Measurements from ENCODE around the gene TAF4. TPM values are rescaled to one million over a fixed set of nuclear protein-coding genes. Genes with fewer than 3 reads are reported as not detected.
"Not testable (repeated sequence)": the region's sequence is repeated elsewhere in the genome, so short reads cannot be mapped to it uniquely, and the experiment has no call there.

TAF4 gene
- total and polyA plus RNA-seq, 2 donors (not counting 3 experiments of a cell fraction or from before 2014, with no cell fraction given), result 6.1 to 19.5 TPM

DNA sequence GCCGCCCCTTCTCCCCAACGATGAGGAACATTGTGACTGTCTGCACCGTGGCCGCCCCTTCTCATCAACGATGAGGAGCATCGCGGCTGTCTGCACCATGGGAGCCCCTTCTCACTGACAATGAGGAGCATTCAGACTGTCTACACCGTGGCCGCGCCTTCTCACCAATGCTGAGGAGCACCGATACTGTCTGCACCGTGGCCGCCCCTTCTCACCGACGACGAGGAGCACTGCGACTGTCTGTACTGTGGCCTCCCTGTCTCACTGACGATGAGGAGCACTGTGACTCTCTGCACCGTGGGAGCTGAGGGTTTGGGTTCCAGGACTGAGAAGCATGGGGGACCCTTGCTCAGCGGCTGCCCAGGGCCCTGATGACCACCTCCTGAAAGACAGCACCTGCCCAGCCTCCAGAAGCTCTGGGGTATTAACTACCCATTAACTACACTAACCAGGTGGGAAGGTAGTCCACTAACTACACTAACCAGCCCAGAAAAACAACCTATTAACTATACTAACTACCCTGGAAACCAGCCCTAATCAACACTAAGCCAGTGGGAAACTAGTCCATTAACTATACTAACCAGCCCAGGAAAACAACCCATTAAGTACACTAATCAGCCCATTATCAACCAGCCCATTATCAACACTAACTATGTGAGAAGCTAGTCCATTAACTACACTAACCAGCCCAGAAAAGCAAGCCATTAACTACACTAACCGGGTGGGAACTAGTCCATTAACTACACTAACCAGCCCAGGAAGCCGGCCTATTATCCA is 116.9 kb downstream of the TAF4 start:
- CTCF ChIA-PET, result no interaction called here
- H2AFZ ChIP-seq (ENCODE audit: low read depth, low read length), result no peak overlapping the region
- no peaks in the 10 kb centered on the region for H3K4me1 ChIP-seq (ENCODE audit: control insufficient read depth, extremely low read depth, insufficient read depth, low read length)
- no peaks in the 10 kb centered on the region for H4K20me1 ChIP-seq (replicated peaks; ENCODE audit: control insufficient read depth, extremely low read depth, insufficient read depth, low read length)
- no peak overlapping the region for H3K4me3 ChIP-seq (replicated peaks in 1 of 3; ENCODE audit: insufficient read depth in 1 of 3, low read depth in 1 of 3, low read length in 3 of 3)
- no peaks in the 10 kb centered on the region for H3K36me3 ChIP-seq (ENCODE audit: control insufficient read depth in 2 of 2, extremely low read depth in 1 of 2, insufficient read depth in 2 of 2, low read length in 2 of 2)
- H3K27ac ChIP-seq (ENCODE audit: insufficient read depth, low read depth, low read length), result no peak overlapping the region
- no peak overlapping the region for H3K9ac ChIP-seq (replicated peaks; ENCODE audit: extremely low read depth, insufficient read depth, low read length)
- H3K9me3 ChIP-seq (replicated peaks; ENCODE audit: control insufficient read depth, insufficient read depth, low read length), result no peaks in the 10 kb centered on the region
- FAIRE-seq (no peak), DNase-seq (ENCODE audit: low read depth, low spot score) (no peak)
- intact Hi-C loops (cut with micrococcal nuclease), result no loop called here
- no peak for TF ChIP-seq POLR2A (IDR thresholded peaks at IDR 0.05; ENCODE audit: low read depth, low read length)
- TF ChIP-seq GATA2 (IDR thresholded peaks at IDR 0.05; ENCODE audit: insufficient read depth, insufficient read length, low read depth, low read length), result no peak
- TF ChIP-seq FOS (IDR thresholded peaks at IDR 0.05; ENCODE audit: borderline replicate concordance, insufficient read depth, low read length), result no peak
- TF ChIP-seq, protein P1, sequence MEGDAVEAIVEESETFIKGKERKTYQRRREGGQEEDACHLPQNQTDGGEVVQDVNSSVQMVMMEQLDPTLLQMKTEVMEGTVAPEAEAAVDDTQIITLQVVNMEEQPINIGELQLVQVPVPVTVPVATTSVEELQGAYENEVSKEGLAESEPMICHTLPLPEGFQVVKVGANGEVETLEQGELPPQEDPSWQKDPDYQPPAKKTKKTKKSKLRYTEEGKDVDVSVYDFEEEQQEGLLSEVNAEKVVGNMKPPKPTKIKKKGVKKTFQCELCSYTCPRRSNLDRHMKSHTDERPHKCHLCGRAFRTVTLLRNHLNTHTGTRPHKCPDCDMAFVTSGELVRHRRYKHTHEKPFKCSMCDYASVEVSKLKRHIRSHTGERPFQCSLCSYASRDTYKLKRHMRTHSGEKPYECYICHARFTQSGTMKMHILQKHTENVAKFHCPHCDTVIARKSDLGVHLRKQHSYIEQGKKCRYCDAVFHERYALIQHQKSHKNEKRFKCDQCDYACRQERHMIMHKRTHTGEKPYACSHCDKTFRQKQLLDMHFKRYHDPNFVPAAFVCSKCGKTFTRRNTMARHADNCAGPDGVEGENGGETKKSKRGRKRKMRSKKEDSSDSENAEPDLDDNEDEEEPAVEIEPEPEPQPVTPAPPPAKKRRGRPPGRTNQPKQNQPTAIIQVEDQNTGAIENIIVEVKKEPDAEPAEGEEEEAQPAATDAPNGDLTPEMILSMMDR (IDR thresholded peaks at IDR 0.05; ENCODE audit: extremely low read depth in 1 of 2, insufficient read depth in 1 of 2, low read depth in 1 of 2, low read length in 2 of 2), result no peak
- TF ChIP-seq EZH2 (IDR thresholded peaks at IDR 0.05; ENCODE audit: borderline replicate concordance, low read depth, low read length, severe bottlenecking), result no peak
- no peak for TF ChIP-seq JUN (IDR thresholded peaks at IDR 0.05; ENCODE audit: borderline replicate concordance, insufficient read depth, insufficient read length, low read depth)
- no peak for TF ChIP-seq MAX (IDR thresholded peaks at IDR 0.05; ENCODE audit: insufficient read depth, insufficient read length)
- TF ChIP-seq MYC (IDR thresholded peaks at IDR 0.05; ENCODE audit: low read depth, low read length), result no peak
- no peak for TF ChIP-seq POLR2AphosphoS5 (IDR thresholded peaks at IDR 0.05; ENCODE audit: insufficient read depth, low read depth, low read length)
- BruUV-seq (replicated peaks), result no TSS peak
- no peaks in the 10 kb centered on the region for H3K27me3 ChIP-seq (ENCODE audit: control insufficient read depth in 2 of 2, insufficient read depth in 2 of 2, low read length in 2 of 2)
- dilution Hi-C loops (cut with MboI; ENCODE audit: extremely low pct_ligation_motif_present, low sequenced_read_pairs), result no loop called here
- H3K9me1 ChIP-seq (replicated peaks; ENCODE audit: control insufficient read depth, extremely low read depth, insufficient read depth, low read length), result no peaks in the 10 kb centered on the region
- POLR2A ChIA-PET, result no interaction called here
- no peak overlapping the region for H3K4me2 ChIP-seq (ENCODE audit: insufficient read depth, low read length)
- no peaks in the 10 kb centered on the region for H3K79me2 ChIP-seq (ENCODE audit: control insufficient read depth, insufficient read depth, low read length)

DNA sequence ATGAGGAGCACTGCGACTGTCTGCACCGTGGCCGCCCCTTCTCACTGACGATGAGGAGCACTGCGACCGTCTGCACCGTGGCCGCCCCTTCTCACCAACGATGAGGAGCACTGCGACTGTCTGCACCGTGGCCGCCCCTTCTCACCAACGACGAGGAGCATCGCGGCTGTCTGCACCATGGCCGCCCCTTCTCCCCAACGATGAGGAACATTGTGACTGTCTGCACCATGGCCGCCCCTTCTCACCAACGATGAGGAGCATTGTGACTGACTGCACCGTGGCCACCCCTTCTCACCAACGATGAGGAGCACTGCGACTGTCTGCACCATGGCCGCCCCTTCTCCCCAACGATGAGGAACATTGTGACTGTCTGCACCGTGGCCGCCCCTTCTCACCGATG is 117.6 kb downstream of the TAF4 start:
- dilution Hi-C loops (cut with MboI; ENCODE audit: extremely low pct_ligation_motif_present, low sequenced_read_pairs); H3K4me3 ChIP-seq (replicated peaks in 1 of 3; ENCODE audit: insufficient read depth in 1 of 3, low read depth in 1 of 3, low read length in 3 of 3); H3K36me3 ChIP-seq (ENCODE audit: control insufficient read depth in 2 of 2, extremely low read depth in 1 of 2, insufficient read depth in 2 of 2, low read length in 2 of 2); H3K4me2 ChIP-seq (ENCODE audit: insufficient read depth, low read length); H3K9me1 ChIP-seq (replicated peaks; ENCODE audit: control insufficient read depth, extremely low read depth, insufficient read depth, low read length); H3K79me2 ChIP-seq (ENCODE audit: control insufficient read depth, insufficient read depth, low read length); CTCF ChIA-PET; H3K4me1 ChIP-seq (ENCODE audit: control insufficient read depth, extremely low read depth, insufficient read depth, low read length); H4K20me1 ChIP-seq (replicated peaks; ENCODE audit: control insufficient read depth, extremely low read depth, insufficient read depth, low read length); H3K9ac ChIP-seq (replicated peaks; ENCODE audit: extremely low read depth, insufficient read depth, low read length); DNase-seq (ENCODE audit: low read depth, low spot score); POLR2A ChIA-PET; H3K27ac ChIP-seq (ENCODE audit: insufficient read depth, low read depth, low read length); H3K27me3 ChIP-seq (ENCODE audit: control insufficient read depth in 2 of 2, insufficient read depth in 2 of 2, low read length in 2 of 2); H2AFZ ChIP-seq (ENCODE audit: low read depth, low read length); H3K9me3 ChIP-seq (replicated peaks; ENCODE audit: control insufficient read depth, insufficient read depth, low read length); FAIRE-seq; intact Hi-C loops (cut with micrococcal nuclease); BruUV-seq (replicated peaks): not testable (repeated sequence)

DNA sequence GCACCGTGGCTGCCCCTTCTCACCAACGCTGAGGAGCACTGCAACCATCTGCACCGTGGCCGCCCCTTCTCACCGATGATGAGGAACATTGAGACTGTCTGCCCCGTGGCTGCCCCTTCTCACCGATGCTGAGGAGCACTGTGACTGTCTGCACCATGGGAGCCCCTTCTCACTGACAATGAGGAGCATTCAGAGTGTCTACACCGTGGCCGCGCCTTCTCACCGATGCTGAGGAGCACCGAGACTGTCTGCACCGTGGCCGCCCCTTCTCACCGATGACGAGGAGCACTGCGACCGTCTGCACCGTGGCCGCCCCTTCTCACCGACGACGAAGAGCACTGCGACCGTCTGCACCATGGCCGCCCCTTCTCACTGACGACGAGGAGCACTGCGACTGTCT is 120.2 kb downstream of the TAF4 start:
- intact Hi-C loops (cut with micrococcal nuclease); H3K9me1 ChIP-seq (replicated peaks; ENCODE audit: control insufficient read depth, extremely low read depth, insufficient read depth, low read length); CTCF ChIA-PET; H3K4me3 ChIP-seq (replicated peaks in 1 of 3; ENCODE audit: insufficient read depth in 1 of 3, low read depth in 1 of 3, low read length in 3 of 3); POLR2A ChIA-PET; H3K4me1 ChIP-seq (ENCODE audit: control insufficient read depth, extremely low read depth, insufficient read depth, low read length); H2AFZ ChIP-seq (ENCODE audit: low read depth, low read length); H3K36me3 ChIP-seq (ENCODE audit: control insufficient read depth in 2 of 2, extremely low read depth in 1 of 2, insufficient read depth in 2 of 2, low read length in 2 of 2); dilution Hi-C loops (cut with MboI; ENCODE audit: extremely low pct_ligation_motif_present, low sequenced_read_pairs); H3K27me3 ChIP-seq (ENCODE audit: control insufficient read depth in 2 of 2, insufficient read depth in 2 of 2, low read length in 2 of 2); H3K79me2 ChIP-seq (ENCODE audit: control insufficient read depth, insufficient read depth, low read length); H3K4me2 ChIP-seq (ENCODE audit: insufficient read depth, low read length); H3K9me3 ChIP-seq (replicated peaks; ENCODE audit: control insufficient read depth, insufficient read depth, low read length); H3K9ac ChIP-seq (replicated peaks; ENCODE audit: extremely low read depth, insufficient read depth, low read length); FAIRE-seq; H4K20me1 ChIP-seq (replicated peaks; ENCODE audit: control insufficient read depth, extremely low read depth, insufficient read depth, low read length); BruUV-seq (replicated peaks); H3K27ac ChIP-seq (ENCODE audit: insufficient read depth, low read depth, low read length); DNase-seq (ENCODE audit: low read depth, low spot score): not testable (repeated sequence)

Measured in endothelial cell of umbilical vein (primary cell).